ENCODE measurements around the gene SP1. TPM values are rescaled to one million over a fixed set of nuclear protein-coding genes. Genes with fewer than 3 reads are reported as not detected.

The SP1 gene
- polyA plus RNA-seq, 1 donor from 2014 or later = 7.3 TPM

DNA sequence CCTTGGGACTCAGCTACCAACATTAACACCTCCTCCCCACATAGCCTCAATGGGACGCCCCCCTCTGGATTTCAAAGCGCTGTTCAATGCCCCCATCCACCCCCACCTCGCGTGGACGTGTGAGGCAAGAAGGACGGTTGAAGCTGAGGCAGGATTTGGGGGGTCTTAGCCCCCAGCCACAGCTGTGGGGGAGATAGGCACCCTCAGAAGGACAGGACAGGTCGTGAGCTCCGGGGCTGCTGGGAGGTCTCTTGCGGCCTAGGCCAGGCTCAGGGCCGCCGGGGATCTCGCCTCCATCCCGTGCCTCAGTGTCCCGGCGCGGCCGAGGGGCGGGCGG lies 35.5 kb upstream of the SP1 start:
- Histone ChIP-seq H3K9ac (ENCODE audit: low read length) (peak overlapping the region; percentile 82), H3K27ac (ENCODE audit: low read length) (no peak overlapping the region), H3K9me2 (ENCODE audit: insufficient read depth, low read length) (no peaks in the 10 kb centered on the region), H3K4me3 (ENCODE audit: low read length) (peak overlapping the region; percentile 80), H3K9me3 (ENCODE audit: low read length) (no peaks in the 10 kb centered on the region), H3K79me2 (replicated peaks; ENCODE audit: insufficient read depth, low read length) (no peaks in the 10 kb centered on the region), H4K20me1 (ENCODE audit: insufficient read depth) (no peaks in the 10 kb centered on the region), H3K4me2 (ENCODE audit: low read length) (peak overlapping the region; percentile 25), H3F3A (ENCODE audit: insufficient read depth, low read length, poor library complexity, severe bottlenecking) (no peaks in the 10 kb centered on the region), H3K27me3 (ENCODE audit: insufficient read depth, low read depth, low read length) (no peaks in the 10 kb centered on the region), H3K36me3 (ENCODE audit: insufficient read depth, low read length) (no peaks in the 10 kb centered on the region), H2AFZ (ENCODE audit: low read depth, low read length) (no peak overlapping the region)
- no peak for TF ChIP-seq EP300 (conservative IDR thresholded peaks at IDR 0.05; ENCODE audit: poor library complexity, severe bottlenecking)
- no peak for TF ChIP-seq TAF1 (IDR thresholded peaks at IDR 0.05; ENCODE audit: low read depth)
- no peak for TF ChIP-seq POLR2AphosphoS5 (IDR thresholded peaks at IDR 0.05)
- no peak for TF ChIP-seq RAD21 (conservative IDR thresholded peaks at IDR 0.05)
- TF ChIP-seq, protein P1, sequence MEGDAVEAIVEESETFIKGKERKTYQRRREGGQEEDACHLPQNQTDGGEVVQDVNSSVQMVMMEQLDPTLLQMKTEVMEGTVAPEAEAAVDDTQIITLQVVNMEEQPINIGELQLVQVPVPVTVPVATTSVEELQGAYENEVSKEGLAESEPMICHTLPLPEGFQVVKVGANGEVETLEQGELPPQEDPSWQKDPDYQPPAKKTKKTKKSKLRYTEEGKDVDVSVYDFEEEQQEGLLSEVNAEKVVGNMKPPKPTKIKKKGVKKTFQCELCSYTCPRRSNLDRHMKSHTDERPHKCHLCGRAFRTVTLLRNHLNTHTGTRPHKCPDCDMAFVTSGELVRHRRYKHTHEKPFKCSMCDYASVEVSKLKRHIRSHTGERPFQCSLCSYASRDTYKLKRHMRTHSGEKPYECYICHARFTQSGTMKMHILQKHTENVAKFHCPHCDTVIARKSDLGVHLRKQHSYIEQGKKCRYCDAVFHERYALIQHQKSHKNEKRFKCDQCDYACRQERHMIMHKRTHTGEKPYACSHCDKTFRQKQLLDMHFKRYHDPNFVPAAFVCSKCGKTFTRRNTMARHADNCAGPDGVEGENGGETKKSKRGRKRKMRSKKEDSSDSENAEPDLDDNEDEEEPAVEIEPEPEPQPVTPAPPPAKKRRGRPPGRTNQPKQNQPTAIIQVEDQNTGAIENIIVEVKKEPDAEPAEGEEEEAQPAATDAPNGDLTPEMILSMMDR (IDR thresholded peaks at IDR 0.05; ENCODE audit: poor library complexity, severe bottlenecking) = no peak
- no peak for TF ChIP-seq EZH2 (IDR thresholded peaks at IDR 0.05; ENCODE audit: borderline replicate concordance, insufficient read depth, low read length, poor library complexity, severe bottlenecking)
- TF ChIP-seq MXI1 (conservative IDR thresholded peaks at IDR 0.05; ENCODE audit: poor library complexity, severe bottlenecking) = no peak
- TF ChIP-seq, protein P2, sequence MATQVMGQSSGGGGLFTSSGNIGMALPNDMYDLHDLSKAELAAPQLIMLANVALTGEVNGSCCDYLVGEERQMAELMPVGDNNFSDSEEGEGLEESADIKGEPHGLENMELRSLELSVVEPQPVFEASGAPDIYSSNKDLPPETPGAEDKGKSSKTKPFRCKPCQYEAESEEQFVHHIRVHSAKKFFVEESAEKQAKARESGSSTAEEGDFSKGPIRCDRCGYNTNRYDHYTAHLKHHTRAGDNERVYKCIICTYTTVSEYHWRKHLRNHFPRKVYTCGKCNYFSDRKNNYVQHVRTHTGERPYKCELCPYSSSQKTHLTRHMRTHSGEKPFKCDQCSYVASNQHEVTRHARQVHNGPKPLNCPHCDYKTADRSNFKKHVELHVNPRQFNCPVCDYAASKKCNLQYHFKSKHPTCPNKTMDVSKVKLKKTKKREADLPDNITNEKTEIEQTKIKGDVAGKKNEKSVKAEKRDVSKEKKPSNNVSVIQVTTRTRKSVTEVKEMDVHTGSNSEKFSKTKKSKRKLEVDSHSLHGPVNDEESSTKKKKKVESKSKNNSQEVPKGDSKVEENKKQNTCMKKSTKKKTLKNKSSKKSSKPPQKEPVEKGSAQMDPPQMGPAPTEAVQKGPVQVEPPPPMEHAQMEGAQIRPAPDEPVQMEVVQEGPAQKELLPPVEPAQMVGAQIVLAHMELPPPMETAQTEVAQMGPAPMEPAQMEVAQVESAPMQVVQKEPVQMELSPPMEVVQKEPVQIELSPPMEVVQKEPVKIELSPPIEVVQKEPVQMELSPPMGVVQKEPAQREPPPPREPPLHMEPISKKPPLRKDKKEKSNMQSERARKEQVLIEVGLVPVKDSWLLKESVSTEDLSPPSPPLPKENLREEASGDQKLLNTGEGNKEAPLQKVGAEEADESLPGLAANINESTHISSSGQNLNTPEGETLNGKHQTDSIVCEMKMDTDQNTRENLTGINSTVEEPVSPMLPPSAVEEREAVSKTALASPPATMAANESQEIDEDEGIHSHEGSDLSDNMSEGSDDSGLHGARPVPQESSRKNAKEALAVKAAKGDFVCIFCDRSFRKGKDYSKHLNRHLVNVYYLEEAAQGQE (IDR thresholded peaks at IDR 0.05; ENCODE audit: borderline replicate concordance) = no peak
- TF ChIP-seq SMC3 (conservative IDR thresholded peaks at IDR 0.05; ENCODE audit: poor library complexity) = no peak

DNA sequence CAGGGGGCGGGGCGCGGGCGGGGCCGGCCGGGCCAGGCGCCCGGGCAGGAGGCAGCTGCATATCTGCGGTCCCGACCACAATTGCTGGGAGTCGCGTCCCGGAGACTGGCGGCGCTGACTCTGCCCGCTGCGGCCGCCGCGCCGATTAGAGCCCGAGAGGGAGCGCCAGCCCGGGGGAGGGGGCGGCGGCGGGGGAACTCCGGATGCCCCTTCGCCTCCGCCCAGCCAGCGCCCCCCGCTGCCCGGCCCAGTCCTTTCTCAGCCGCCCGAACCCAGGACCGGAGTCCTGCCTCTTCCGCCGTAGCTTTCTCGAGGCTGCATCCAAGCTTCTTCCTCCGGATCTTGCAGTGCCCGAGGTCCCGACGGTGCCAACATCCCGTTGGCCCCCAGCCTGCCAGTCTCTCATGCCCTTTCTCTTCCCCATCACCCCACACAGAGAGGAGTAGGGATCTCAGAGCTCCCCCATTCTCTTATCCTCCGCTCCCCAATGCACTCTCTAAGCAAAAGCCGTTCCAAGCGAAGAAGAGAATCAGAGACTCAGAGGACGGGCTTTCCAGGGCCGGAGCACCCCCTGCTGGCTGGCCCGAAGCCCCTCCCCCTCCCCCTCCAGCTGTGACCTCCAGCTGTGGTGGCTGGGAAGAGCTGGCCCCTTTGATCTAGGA lies 35.0 kb upstream of the SP1 start:
- Histone ChIP-seq H3F3A (ENCODE audit: insufficient read depth, low read length, poor library complexity, severe bottlenecking) (no peaks in the 10 kb centered on the region), H4K20me1 (ENCODE audit: insufficient read depth) (no peaks in the 10 kb centered on the region), H3K9ac (ENCODE audit: low read length) (peak overlapping the region; percentile 82), H3K4me2 (ENCODE audit: low read length) (no peak overlapping the region), H3K27me3 (ENCODE audit: insufficient read depth, low read depth, low read length) (no peaks in the 10 kb centered on the region), H3K27ac (ENCODE audit: low read length) (peak overlapping the region; percentile 59), H3K4me3 (ENCODE audit: low read length) (peak overlapping the region; percentile 80), H2AFZ (ENCODE audit: low read depth, low read length) (peak overlapping the region; percentile 98), H3K9me2 (ENCODE audit: insufficient read depth, low read length) (no peaks in the 10 kb centered on the region), H3K36me3 (ENCODE audit: insufficient read depth, low read length) (no peaks in the 10 kb centered on the region), H3K79me2 (replicated peaks; ENCODE audit: insufficient read depth, low read length) (no peaks in the 10 kb centered on the region), H3K9me3 (ENCODE audit: low read length) (no peaks in the 10 kb centered on the region)
- TF ChIP-seq RAD21 (conservative IDR thresholded peaks at IDR 0.05) = peak; percentile 64
- peak; percentile 30 for TF ChIP-seq TAF1 (IDR thresholded peaks at IDR 0.05; ENCODE audit: low read depth)
- TF ChIP-seq EP300 (conservative IDR thresholded peaks at IDR 0.05; ENCODE audit: poor library complexity, severe bottlenecking) = no peak
- no peak for TF ChIP-seq MXI1 (conservative IDR thresholded peaks at IDR 0.05; ENCODE audit: poor library complexity, severe bottlenecking)
- TF ChIP-seq SMC3 (conservative IDR thresholded peaks at IDR 0.05; ENCODE audit: poor library complexity) = peak; percentile 55
- TF ChIP-seq, protein P1 (IDR thresholded peaks at IDR 0.05; ENCODE audit: poor library complexity, severe bottlenecking) = peak; percentile 65
- TF ChIP-seq, protein P2 (IDR thresholded peaks at IDR 0.05; ENCODE audit: borderline replicate concordance) = peak; percentile 24
- TF ChIP-seq EZH2 (IDR thresholded peaks at IDR 0.05; ENCODE audit: borderline replicate concordance, insufficient read depth, low read length, poor library complexity, severe bottlenecking) = no peak
- TF ChIP-seq POLR2AphosphoS5 (IDR thresholded peaks at IDR 0.05) = peak; percentile 50

All from neural cell (in vitro differentiated cells).